WTC11 (cell line): ENCODE data around the gene SLC12A8. TPM values are rescaled to one million over a fixed set of nuclear protein-coding genes. Genes with fewer than 3 reads are reported as not detected.

ENCODE experiments used
- ATAC-seq: fragments of 200-7000 bp; cut with Tn5 transposase; 2 replicates; pipeline ENCODE4 v1.10.0; 2021; ENCODE audit warnings: mild to moderate bottlenecking, moderate library complexity
- CTCF ChIA-PET: fragments of 300-600 bp; sonication (Branson Sonifier 250); formaldehyde crosslinking; loops from one replicate; lab custom pipeline; 2021; ENCODE audit warnings: antibody characterized with exemption; lab: Charles Lee
- POLR2A ChIA-PET: fragments of 350-600 bp; sonication (Branson Sonifier 250); formaldehyde crosslinking; loops from one replicate; lab custom pipeline; 2021; ENCODE audit warnings: antibody characterized with exemption; lab: Charles Lee
- DNase-seq: peaks from one replicate; pipeline ENCODE4 v3.0.0; 2021; ENCODE audit warnings: low spot score
- H3K27ac Mint-ChIP-seq: 2 replicates; pipeline ENCODE4 v1.8.0; 2021; ENCODE audit warnings: mixed read lengths
- H3K27me3 Mint-ChIP-seq: 2 replicates; pipeline ENCODE4 v1.8.0; 2021; ENCODE audit warnings: low read depth, mild to moderate bottlenecking, moderate library complexity, mixed read lengths
- H3K36me3 Mint-ChIP-seq: 2 replicates; pipeline ENCODE4 v1.8.0; 2021; ENCODE audit warnings: mixed read lengths
- H3K4me1 Mint-ChIP-seq: 2 replicates; pipeline ENCODE4 v1.8.0; 2022; ENCODE audit warnings: mixed read lengths
- H3K4me3 Mint-ChIP-seq: 2 replicates; pipeline ENCODE4 v1.8.0; 2021; ENCODE audit warnings: mild to moderate bottlenecking, moderate library complexity, mixed read lengths
- H3K9me3 Mint-ChIP-seq: 2 replicates; pipeline ENCODE4 v1.8.0; 2021; ENCODE audit warnings: mixed read lengths
- ATF2 ChIP-seq: sonication (generic); formaldehyde crosslinking; IDR thresholded peaks from 2 replicates; pipeline ENCODE4 v1.8.1; 2022; ENCODE audit warnings: low read depth, missing genetic modification reagents, borderline replicate concordance
- ATF3 ChIP-seq: sonication (generic); formaldehyde crosslinking; conservative IDR thresholded peaks from 2 replicates; pipeline ENCODE4 v1.8.1; 2022; ENCODE audit warnings: mild to moderate bottlenecking, missing genetic modification reagents
- CREB1 ChIP-seq: sonication (generic); formaldehyde crosslinking; IDR thresholded peaks from 2 replicates; pipeline ENCODE4 v1.8.0; 2023; ENCODE audit warnings: mild to moderate bottlenecking, missing genetic modification reagents
- ESRRA ChIP-seq: sonication (generic); formaldehyde crosslinking; IDR thresholded peaks from 2 replicates; pipeline ENCODE4 v1.8.1; 2022; ENCODE audit warnings: mild to moderate bottlenecking, missing genetic modification reagents, borderline replicate concordance
- FOXP1 ChIP-seq: sonication (generic); formaldehyde crosslinking; IDR thresholded peaks from 2 replicates; pipeline ENCODE4 v1.8.0; 2022; ENCODE audit warnings: missing genetic modification reagents, mild to moderate bottlenecking, moderate library complexity, borderline replicate concordance
- HMGXB4 ChIP-seq: sonication (generic); formaldehyde crosslinking; IDR thresholded peaks from 2 replicates; pipeline ENCODE4 v1.8.1; 2023; ENCODE audit warnings: mild to moderate bottlenecking, moderate library complexity, missing genetic modification reagents
- IRF1 ChIP-seq: sonication (generic); formaldehyde crosslinking; IDR thresholded peaks from 2 replicates; pipeline ENCODE4 v1.8.0; 2023; ENCODE audit warnings: missing genetic modification reagents
- JAZF1 ChIP-seq: fragments of 250-450 bp; sonication (Bioruptor Pico); IDR thresholded peaks from 2 replicates; pipeline ENCODE4 v1.9.0; 2021; ENCODE audit warnings: moderate library complexity, mild to moderate bottlenecking, inconsistent platforms
- JUN ChIP-seq: sonication (generic); formaldehyde crosslinking; IDR thresholded peaks from 2 replicates; pipeline ENCODE4 v1.8.0; 2023; ENCODE audit warnings: mild to moderate bottlenecking, missing genetic modification reagents
- MXD4 ChIP-seq: fragments of 250-450 bp; sonication (Bioruptor Pico); IDR thresholded peaks from 2 replicates; pipeline ENCODE4 v1.8.0; 2021; ENCODE audit warnings: mild to moderate bottlenecking, moderate library complexity, borderline replicate concordance
- NR2C2 ChIP-seq: sonication (generic); formaldehyde crosslinking; IDR thresholded peaks from 2 replicates; pipeline ENCODE4 v1.8.0; 2022; ENCODE audit warnings: mild to moderate bottlenecking, missing genetic modification reagents
- RORB ChIP-seq: fragments of 250-450 bp; sonication (Bioruptor Pico); IDR thresholded peaks from 2 replicates; pipeline ENCODE4 v1.9.0; 2021; ENCODE audit warnings: mild to moderate bottlenecking
- SOX15 ChIP-seq: fragments of 250-450 bp; sonication (Bioruptor Pico); IDR thresholded peaks from 2 replicates; pipeline ENCODE4 v1.9.0; 2021; ENCODE audit warnings: mild to moderate bottlenecking
- TEAD4 ChIP-seq: sonication (generic); formaldehyde crosslinking; IDR thresholded peaks from 2 replicates; pipeline ENCODE4 v1.8.0; 2022; ENCODE audit warnings: mild to moderate bottlenecking, missing genetic modification reagents
- ZNF232 ChIP-seq: sonication (generic); formaldehyde crosslinking; IDR thresholded peaks from 2 replicates; pipeline ENCODE4 v1.8.0; 2022; ENCODE audit warnings: mild to moderate bottlenecking, missing genetic modification reagents
- ZNF263 ChIP-seq: sonication (generic); formaldehyde crosslinking; IDR thresholded peaks from 2 replicates; pipeline ENCODE4 v1.8.1; 2022; ENCODE audit warnings: low read depth, mild to moderate bottlenecking, moderate library complexity, missing genetic modification reagents
- ZNF281 ChIP-seq: sonication (generic); formaldehyde crosslinking; IDR thresholded peaks from 2 replicates; pipeline ENCODE4 v1.8.0; 2023; ENCODE audit warnings: mild to moderate bottlenecking, missing genetic modification reagents
- ZNF396 ChIP-seq: fragments of 250-450 bp; sonication (Bioruptor Pico); IDR thresholded peaks from 2 replicates; pipeline ENCODE4 v1.8.0; 2021; ENCODE audit warnings: mild to moderate bottlenecking, moderate library complexity, borderline replicate concordance
- ZNF423 ChIP-seq: fragments of 250-450 bp; sonication (Bioruptor Pico); IDR thresholded peaks from 2 replicates; pipeline ENCODE4 v2.1.2; 2022; ENCODE audit warnings: mild to moderate bottlenecking, moderate library complexity
- total RNA-seq: library from RNA; stranded (reverse); gene quantifications from 3 replicates; pipeline ENCODE4 v1.2.3, GENCODE V29; 2021
- TF ChIP-seq, protein P1 (sequence below): sonication (generic); formaldehyde crosslinking; IDR thresholded peaks from 2 replicates; pipeline ENCODE4 v1.8.0; 2022; ENCODE audit warnings: mild to moderate bottlenecking, missing genetic modification reagents
- TF ChIP-seq, protein P2 (sequence below): fragments of 250-450 bp; sonication (Bioruptor Pico); conservative IDR thresholded peaks from 2 replicates; pipeline ENCODE4 v1.9.0; 2021; ENCODE audit warnings: mild to moderate bottlenecking
- TF ChIP-seq, protein P3 (sequence below): fragments of 250-450 bp; sonication (Bioruptor Pico); IDR thresholded peaks from 2 replicates; pipeline ENCODE4 v2.1.2; 2022; ENCODE audit warnings: mild to moderate bottlenecking, moderate library complexity

Gene SLC12A8
- total RNA-seq, 1 experiment from 2014 or later: 9.1 TPM

- TF ChIP-seq ZNF232 (CRISPR knock-in tag) (no peak), JAZF1 (no peak), ATF2 (CRISPR knock-in tag) (no peak), IRF1 (CRISPR knock-in tag) (no peak), ESRRA (no peak), ZNF396 (no peak), FOXP1 (no peak), SOX15 (CRISPR knock-in tag) (no peak), TEAD4 (CRISPR knock-in tag) (no peak), MXD4 (no peak), ATF3 (CRISPR knock-in tag) (no peak), ZNF423 (CRISPR knock-in tag) (no peak)
- TF ChIP-seq, protein P1, sequence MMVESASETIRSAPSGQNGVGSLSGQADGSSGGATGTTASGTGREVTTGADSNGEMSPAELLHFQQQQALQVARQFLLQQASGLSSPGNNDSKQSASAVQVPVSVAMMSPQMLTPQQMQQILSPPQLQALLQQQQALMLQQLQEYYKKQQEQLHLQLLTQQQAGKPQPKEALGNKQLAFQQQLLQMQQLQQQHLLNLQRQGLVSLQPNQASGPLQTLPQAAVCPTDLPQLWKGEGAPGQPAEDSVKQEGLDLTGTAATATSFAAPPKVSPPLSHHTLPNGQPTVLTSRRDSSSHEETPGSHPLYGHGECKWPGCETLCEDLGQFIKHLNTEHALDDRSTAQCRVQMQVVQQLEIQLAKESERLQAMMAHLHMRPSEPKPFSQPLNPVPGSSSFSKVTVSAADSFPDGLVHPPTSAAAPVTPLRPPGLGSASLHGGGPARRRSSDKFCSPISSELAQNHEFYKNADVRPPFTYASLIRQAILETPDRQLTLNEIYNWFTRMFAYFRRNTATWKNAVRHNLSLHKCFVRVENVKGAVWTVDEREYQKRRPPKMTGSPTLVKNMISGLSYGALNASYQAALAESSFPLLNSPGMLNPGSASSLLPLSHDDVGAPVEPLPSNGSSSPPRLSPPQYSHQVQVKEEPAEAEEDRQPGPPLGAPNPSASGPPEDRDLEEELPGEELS (CRISPR knock-in tag): no peak
- TF ChIP-seq, protein P2, sequence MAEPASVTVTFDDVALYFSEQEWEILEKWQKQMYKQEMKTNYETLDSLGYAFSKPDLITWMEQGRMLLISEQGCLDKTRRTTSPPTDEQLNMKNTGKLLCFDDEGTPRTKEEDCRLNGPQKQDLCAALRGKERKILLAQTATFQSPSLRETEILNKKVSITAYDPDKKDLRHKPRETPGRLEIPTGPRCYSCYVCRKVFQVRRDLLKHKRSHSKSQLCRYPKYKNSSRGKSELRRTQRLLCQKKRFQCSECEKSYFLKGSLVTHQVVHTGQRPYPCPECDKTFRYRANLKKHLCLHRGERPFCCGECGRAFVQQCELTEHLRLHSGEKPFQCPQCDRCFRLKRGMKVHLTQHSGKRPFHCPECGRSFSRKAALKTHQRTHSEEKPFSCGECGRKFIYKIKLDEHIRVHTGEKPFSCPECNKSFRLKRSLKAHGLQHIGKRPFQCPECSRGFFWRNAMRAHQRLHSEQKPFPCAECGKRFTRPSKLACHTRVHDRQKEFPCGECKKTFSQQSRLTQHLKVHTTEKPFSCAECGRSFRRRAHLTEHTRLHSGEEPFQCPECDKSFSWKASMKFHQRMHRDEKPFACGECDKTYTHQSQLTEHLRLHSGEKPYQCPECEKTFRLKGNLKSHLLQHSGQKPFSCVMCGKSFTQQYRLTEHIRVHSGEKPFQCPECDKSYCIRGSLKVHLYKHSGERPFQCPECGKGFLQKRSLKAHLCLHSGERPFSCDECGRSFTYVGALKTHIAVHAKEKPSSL (CRISPR knock-in tag): no peak
- CTCF ChIA-PET: no interaction called here
- no peak for DNase-seq
- no peak for ATAC-seq
- Mint-ChIP-seq H3K4me3 (no peak overlapping the region), H3K4me1 (peaks cover 12% of the 10 kb centered on the region), H3K36me3 (no peaks in the 10 kb centered on the region), H3K9me3 (no peaks in the 10 kb centered on the region), H3K27me3 (no peaks in the 10 kb centered on the region), H3K27ac (no peak overlapping the region)
- POLR2A ChIA-PET: no interaction called here
These were observed 139.1 kb downstream of the SLC12A8 start for GRCh38 chr3:125073390-125073905.

DNA sequence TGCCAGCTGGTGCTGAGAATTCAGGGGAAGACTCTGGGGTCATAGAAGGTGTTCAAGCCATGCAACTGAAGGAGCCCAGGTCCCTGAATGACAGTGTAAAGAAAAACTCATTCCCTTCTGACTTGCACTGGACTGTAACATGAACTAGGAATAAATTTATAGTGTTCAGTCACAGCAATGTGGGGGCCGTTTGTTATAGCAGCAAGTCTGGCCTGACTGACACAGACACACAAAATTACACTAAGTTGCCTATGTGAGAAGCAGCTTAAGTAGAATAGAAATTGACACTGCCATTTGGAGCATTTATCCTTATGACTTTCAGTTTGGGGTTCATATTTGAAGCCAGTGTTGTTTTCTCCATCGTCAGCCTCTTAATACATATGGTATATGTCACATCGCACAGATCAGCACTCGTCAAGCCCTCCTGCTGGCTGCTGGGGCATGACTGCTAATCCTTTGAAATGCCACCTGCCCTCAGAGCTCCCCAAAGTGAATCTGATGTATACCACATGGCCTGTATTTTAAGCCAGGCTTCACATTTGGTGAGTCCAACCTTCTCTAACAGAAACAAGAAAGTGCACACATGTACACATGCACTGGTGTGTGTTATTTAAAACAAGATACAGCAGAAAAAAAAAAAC lies 139.7 kb downstream of the SLC12A8 start:
- POLR2A ChIA-PET: no interaction called here
- H3K36me3 Mint-ChIP-seq: no peaks in the 10 kb centered on the region
- no peak overlapping the region for H3K4me3 Mint-ChIP-seq
- no peak overlapping the region for H3K27ac Mint-ChIP-seq
- no peaks in the 10 kb centered on the region for H3K27me3 Mint-ChIP-seq
- ATAC-seq: no peak
- peaks cover 12% of the 10 kb centered on the region for H3K4me1 Mint-ChIP-seq
- H3K9me3 Mint-ChIP-seq: no peaks in the 10 kb centered on the region
- DNase-seq: no peak
- CTCF ChIA-PET: interaction anchor here (0.9 kb wide), 1 partner anchor 78 kb away, joined by 3 read pairs; no protein-coding TSS in a partner anchor
- TF ChIP-seq NR2C2 (CRISPR knock-in tag): no peak
- no peak for TF ChIP-seq CREB1 (CRISPR knock-in tag)
- no peak for TF ChIP-seq JUN (CRISPR knock-in tag)
- TF ChIP-seq RORB (CRISPR knock-in tag): no peak
- TF ChIP-seq ZNF263: no peak
- TF ChIP-seq, protein P3, sequence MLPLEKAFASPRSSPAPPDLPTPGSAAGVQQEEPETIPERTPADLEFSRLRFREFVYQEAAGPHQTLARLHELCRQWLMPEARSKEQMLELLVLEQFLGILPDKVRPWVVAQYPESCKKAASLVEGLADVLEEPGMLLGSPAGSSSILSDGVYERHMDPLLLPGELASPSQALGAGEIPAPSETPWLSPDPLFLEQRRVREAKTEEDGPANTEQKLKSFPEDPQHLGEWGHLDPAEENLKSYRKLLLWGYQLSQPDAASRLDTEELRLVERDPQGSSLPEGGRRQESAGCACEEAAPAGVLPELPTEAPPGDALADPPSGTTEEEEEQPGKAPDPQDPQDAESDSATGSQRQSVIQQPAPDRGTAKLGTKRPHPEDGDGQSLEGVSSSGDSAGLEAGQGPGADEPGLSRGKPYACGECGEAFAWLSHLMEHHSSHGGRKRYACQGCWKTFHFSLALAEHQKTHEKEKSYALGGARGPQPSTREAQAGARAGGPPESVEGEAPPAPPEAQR (CRISPR knock-in tag): no peak
- TF ChIP-seq ZNF281 (CRISPR knock-in tag): no peak
- no peak for TF ChIP-seq HMGXB4 (CRISPR knock-in tag)
